SU-DHL-6 (cell line): Measurements from ENCODE around the gene THSD4.

Experiments used
- H2AFZ ChIP-seq: fragments of 200-600 bp; sonication (generic); 2 replicates; pipeline ENCODE4 v1.6.1; 2014; ENCODE audit warnings: low read depth, mild to moderate bottlenecking, moderate library complexity, mixed read lengths, antibody characterized with exemption, low read length; ENCODE audit not compliant: severe bottlenecking
- H3F3A ChIP-seq: fragments of 200-600 bp; shearing (Covaris generic); 2 replicates; pipeline ENCODE4 v1.6.0; 2016; ENCODE audit warnings: antibody characterized with exemption, mild to moderate bottlenecking; ENCODE audit not compliant: insufficient read depth
- H3K27ac ChIP-seq: fragments of 200-600 bp; sonication (generic); 2 replicates; pipeline ENCODE4 v1.5.1; 2016; ENCODE audit warnings: low read depth, mild to moderate bottlenecking, low read length, moderate library complexity, mixed read lengths
- H3K27me3 ChIP-seq: fragments of 200-600 bp; sonication (generic), shearing (Covaris generic); 2 replicates; pipeline ENCODE4 v1.6.0; 2014; ENCODE audit warnings: mild to moderate bottlenecking, low read length
- H3K36me3 ChIP-seq: fragments of 200-600 bp; sonication (generic); 2 replicates; pipeline ENCODE4 v1.6.1; 2014; ENCODE audit warnings: mild to moderate bottlenecking, low read length, mixed read lengths
- H3K4me2 ChIP-seq: fragments of 300-600, 200-600 bp; shearing (Covaris generic), sonication (generic); 2 replicates; pipeline ENCODE4 v1.6.0; 2014; ENCODE audit warnings: low read length, low read depth, mild to moderate bottlenecking; ENCODE audit not compliant: poor library complexity, severe bottlenecking
- H3K4me3 ChIP-seq: fragments of 200-600 bp; sonication (generic); 2 replicates; pipeline ENCODE4 v1.5.1; 2014; ENCODE audit warnings: antibody characterized with exemption, low read length, mild to moderate bottlenecking, mixed read lengths; ENCODE audit not compliant: insufficient read depth, poor library complexity, severe bottlenecking
- H3K79me2 ChIP-seq: fragments of 200-600 bp; sonication (generic); 2 replicates; pipeline ENCODE4 v1.6.1; 2014; ENCODE audit warnings: mild to moderate bottlenecking, low read length, moderate library complexity; ENCODE audit not compliant: insufficient read depth
- H3K9ac ChIP-seq: fragments of 200-600 bp; sonication (generic); 2 replicates; pipeline ENCODE4 v1.7.0; 2014; ENCODE audit warnings: mild to moderate bottlenecking, low read length
- H3K9me2 ChIP-seq: fragments of 200-600 bp; sonication (generic); replicated peaks from 2 replicates; pipeline ENCODE4 v1.6.1; 2014; ENCODE audit warnings: low read length; ENCODE audit not compliant: insufficient read depth
- H3K9me3 ChIP-seq: fragments of 200-600 bp; sonication (generic); 2 replicates; pipeline ENCODE4 v1.6.1; 2014; ENCODE audit warnings: low read length, mixed read lengths; ENCODE audit not compliant: insufficient read depth
- H4K20me1 ChIP-seq: fragments of 200-600 bp; sonication (generic); 2 replicates; pipeline ENCODE4 v1.6.1; 2014; ENCODE audit warnings: low read depth, mild to moderate bottlenecking, antibody characterized with exemption, low read length, moderate library complexity, mixed read lengths
- EZH2phosphoT487 ChIP-seq: fragments of 200-600 bp; sonication (generic), shearing (Covaris generic); conservative IDR thresholded peaks from 2 replicates; pipeline ENCODE4 v1.6.1; 2018; ENCODE audit warnings: mild to moderate bottlenecking, antibody characterized with exemption, low read length, moderate library complexity, mixed read lengths
- TF ChIP-seq, protein P1 (sequence below): fragments of 200-600 bp; sonication (generic); IDR thresholded peaks from one replicate; pipeline ENCODE4 v1.5.1; 2017; ENCODE audit warnings: antibody characterized with exemption, mild to moderate bottlenecking, low read length, moderate library complexity; ENCODE audit not compliant: insufficient read depth, poor library complexity, severe bottlenecking

The THSD4 gene

DNA sequence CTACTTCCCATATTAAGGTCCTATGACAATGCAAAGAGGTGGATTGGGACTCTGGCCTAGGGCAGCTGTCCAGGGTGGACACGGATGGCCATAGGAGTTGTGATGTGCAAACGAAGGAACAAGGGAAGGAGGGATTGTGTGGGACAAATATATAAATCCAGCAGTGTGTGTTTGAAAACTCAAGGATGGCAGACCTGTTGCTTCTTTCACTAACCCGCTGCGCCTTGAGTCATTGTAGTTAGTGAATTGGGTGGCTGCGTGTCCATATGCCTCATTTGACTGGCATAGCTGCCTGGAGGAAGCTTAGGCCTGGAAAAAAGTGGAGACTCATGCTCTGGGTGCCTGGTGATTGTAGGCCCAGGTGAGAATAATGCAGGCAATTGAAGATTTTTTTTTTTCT, 334.7 kb downstream of the THSD4 start:
- H3F3A ChIP-seq: no peaks in the 10 kb centered on the region
- no peaks in the 10 kb centered on the region for H3K27me3 ChIP-seq
- no peaks in the 10 kb centered on the region for H4K20me1 ChIP-seq
- no peak overlapping the region for H3K4me3 ChIP-seq
- H3K4me2 ChIP-seq: no peak overlapping the region
- H3K9me2 ChIP-seq: no peaks in the 10 kb centered on the region
- H3K27ac ChIP-seq: no peak overlapping the region
- H3K36me3 ChIP-seq: no peaks in the 10 kb centered on the region
- H3K9ac ChIP-seq: no peak overlapping the region
- no peak overlapping the region for H2AFZ ChIP-seq
- TF ChIP-seq EZH2phosphoT487: no peak
- TF ChIP-seq, protein P1, sequence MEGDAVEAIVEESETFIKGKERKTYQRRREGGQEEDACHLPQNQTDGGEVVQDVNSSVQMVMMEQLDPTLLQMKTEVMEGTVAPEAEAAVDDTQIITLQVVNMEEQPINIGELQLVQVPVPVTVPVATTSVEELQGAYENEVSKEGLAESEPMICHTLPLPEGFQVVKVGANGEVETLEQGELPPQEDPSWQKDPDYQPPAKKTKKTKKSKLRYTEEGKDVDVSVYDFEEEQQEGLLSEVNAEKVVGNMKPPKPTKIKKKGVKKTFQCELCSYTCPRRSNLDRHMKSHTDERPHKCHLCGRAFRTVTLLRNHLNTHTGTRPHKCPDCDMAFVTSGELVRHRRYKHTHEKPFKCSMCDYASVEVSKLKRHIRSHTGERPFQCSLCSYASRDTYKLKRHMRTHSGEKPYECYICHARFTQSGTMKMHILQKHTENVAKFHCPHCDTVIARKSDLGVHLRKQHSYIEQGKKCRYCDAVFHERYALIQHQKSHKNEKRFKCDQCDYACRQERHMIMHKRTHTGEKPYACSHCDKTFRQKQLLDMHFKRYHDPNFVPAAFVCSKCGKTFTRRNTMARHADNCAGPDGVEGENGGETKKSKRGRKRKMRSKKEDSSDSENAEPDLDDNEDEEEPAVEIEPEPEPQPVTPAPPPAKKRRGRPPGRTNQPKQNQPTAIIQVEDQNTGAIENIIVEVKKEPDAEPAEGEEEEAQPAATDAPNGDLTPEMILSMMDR: no peak
- no peaks in the 10 kb centered on the region for H3K9me3 ChIP-seq
- no peaks in the 10 kb centered on the region for H3K79me2 ChIP-seq

DNA sequence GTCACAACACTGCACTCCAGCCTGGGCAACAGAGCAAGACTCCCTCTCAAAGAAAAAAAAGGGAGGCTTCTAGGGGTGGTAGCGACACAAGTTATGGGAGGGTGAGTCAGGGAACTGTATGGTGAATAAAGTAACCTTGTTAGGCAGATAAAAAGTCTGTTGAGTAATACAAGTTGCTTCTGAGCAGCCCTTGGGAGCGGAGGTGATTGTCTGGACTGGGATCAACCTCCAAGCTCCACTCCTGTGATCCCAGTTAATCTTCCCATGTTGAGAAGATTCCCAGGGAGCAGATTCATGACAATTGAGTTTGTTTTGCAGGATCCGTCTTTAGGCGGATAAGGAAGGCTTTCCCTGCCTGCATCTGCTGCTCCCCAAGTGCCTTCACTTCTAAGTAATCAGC, 335.9 kb downstream of the THSD4 start:
- H2AFZ ChIP-seq: no peak overlapping the region
- no peaks in the 10 kb centered on the region for H4K20me1 ChIP-seq
- no peaks in the 10 kb centered on the region for H3K9me3 ChIP-seq
- no peak overlapping the region for H3K4me3 ChIP-seq
- H3K79me2 ChIP-seq: no peaks in the 10 kb centered on the region
- H3F3A ChIP-seq: no peaks in the 10 kb centered on the region
- H3K9me2 ChIP-seq: no peaks in the 10 kb centered on the region
- no peak overlapping the region for H3K9ac ChIP-seq
- H3K27me3 ChIP-seq: no peaks in the 10 kb centered on the region
- no peak overlapping the region for H3K4me2 ChIP-seq
- no peak overlapping the region for H3K27ac ChIP-seq
- no peaks in the 10 kb centered on the region for H3K36me3 ChIP-seq
- TF ChIP-seq, protein P1: no peak

DNA sequence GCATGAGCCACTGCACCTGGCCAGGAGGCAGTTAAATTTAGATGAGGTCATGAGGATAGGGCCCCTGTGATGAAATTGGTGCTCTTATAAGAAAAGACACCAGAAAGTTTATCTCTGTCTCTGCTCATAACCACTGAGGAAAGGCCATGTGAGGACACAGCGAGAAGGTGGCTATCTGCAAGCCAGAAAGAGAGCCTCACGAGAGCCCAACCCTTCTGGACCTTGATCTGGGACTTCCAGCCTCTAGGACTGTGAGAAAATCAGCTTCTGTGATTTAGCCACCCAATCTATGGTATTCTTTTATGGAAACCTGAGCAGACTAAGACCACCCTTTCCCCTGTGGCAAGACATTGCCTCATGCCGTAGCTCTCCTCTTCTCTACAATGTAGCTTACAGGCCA, 337.6 kb downstream of the THSD4 start:
- no peaks in the 10 kb centered on the region for H3K9me2 ChIP-seq
- H3K79me2 ChIP-seq: no peaks in the 10 kb centered on the region
- H3K27me3 ChIP-seq: no peaks in the 10 kb centered on the region
- TF ChIP-seq, protein P1: no peak
- TF ChIP-seq EZH2phosphoT487: no peak
- H3K36me3 ChIP-seq: no peaks in the 10 kb centered on the region
- H3F3A ChIP-seq: no peaks in the 10 kb centered on the region
- H3K9me3 ChIP-seq: no peaks in the 10 kb centered on the region
- H3K9ac ChIP-seq: no peak overlapping the region
- H3K4me2 ChIP-seq: no peak overlapping the region
- no peak overlapping the region for H3K27ac ChIP-seq
- no peak overlapping the region for H2AFZ ChIP-seq
- no peak overlapping the region for H3K4me3 ChIP-seq
- no peaks in the 10 kb centered on the region for H4K20me1 ChIP-seq

DNA sequence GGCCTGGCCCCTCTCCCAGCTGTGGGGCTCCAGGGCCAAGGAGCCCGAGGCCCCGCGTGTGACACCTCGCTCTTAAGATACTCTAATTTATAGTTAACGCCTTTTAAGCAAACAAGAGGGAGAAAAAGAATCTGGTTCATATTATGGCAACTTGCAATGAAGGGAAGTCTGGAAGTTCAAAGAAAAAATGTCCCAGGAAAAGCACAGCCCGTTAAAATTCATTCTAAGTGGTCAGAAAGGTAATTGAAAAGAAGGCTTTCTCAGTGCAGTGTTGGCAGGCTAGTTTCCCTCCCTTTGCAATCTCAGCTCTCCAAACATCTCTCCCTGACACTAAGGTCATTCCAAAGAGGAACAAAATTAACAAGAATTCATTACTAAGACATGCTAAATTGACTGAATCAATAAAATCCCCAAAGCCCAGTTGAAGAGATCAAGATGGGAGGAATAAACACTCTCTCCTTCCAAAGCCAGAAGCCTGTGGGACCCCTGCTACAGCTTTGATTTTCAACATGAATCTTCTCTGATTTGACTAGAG, 339.3 kb downstream of the THSD4 start:
- no peaks in the 10 kb centered on the region for H3K27me3 ChIP-seq
- no peak overlapping the region for H3K4me2 ChIP-seq
- H3K79me2 ChIP-seq: no peaks in the 10 kb centered on the region
- no peak overlapping the region for H2AFZ ChIP-seq
- no peak overlapping the region for H3K27ac ChIP-seq
- H3K4me3 ChIP-seq: no peak overlapping the region
- no peaks in the 10 kb centered on the region for H3K9me2 ChIP-seq
- no peaks in the 10 kb centered on the region for H4K20me1 ChIP-seq
- H3K36me3 ChIP-seq: no peaks in the 10 kb centered on the region
- no peaks in the 10 kb centered on the region for H3K9me3 ChIP-seq
- H3F3A ChIP-seq: no peaks in the 10 kb centered on the region
- H3K9ac ChIP-seq: no peak overlapping the region
- TF ChIP-seq EZH2phosphoT487: no peak
- TF ChIP-seq, protein P1: no peak
